GM23338 (cell line): ENCODE results near the gene NANOS2.

Experiments used
- CREB1 ChIP-seq: fragments of 250-450 bp; sonication (Bioruptor Pico); IDR thresholded peaks from 2 replicates; pipeline ENCODE4 v1.5.0; 2020; ENCODE audit warnings: low read depth, mild to moderate bottlenecking, moderate library complexity
- CTCF ChIP-seq, 2 experiments: fragments of 200-600 bp in 1 of 2; sonication (generic) in 1 of 2; conservative IDR thresholded peaks; 2 replicates each; pipeline versions ENCODE4 v1.5.1 to v1.6.1; 2016 to 2017; ENCODE audit warnings: antibody characterized with exemption in 2 of 2, low read depth in 2 of 2, mild to moderate bottlenecking in 2 of 2, moderate library complexity in 1 of 2
- ETS1 ChIP-seq: IDR thresholded peaks from 2 replicates; pipeline ENCODE4 v1.6.1; 2016; ENCODE audit warnings: antibody characterized with exemption
- EZH2 ChIP-seq: fragments of 200-600 bp; sonication (generic); IDR thresholded peaks from one replicate; pipeline ENCODE4 v1.8.0; 2017; ENCODE audit warnings: antibody characterized with exemption, mild to moderate bottlenecking, low read depth; ENCODE audit not compliant: unreplicated experiment
- EZH2phosphoT487 ChIP-seq: fragments of 200-600 bp; sonication (generic); IDR thresholded peaks from one replicate; pipeline ENCODE4 v1.8.1; 2018; ENCODE audit warnings: antibody characterized with exemption; ENCODE audit not compliant: unreplicated experiment
- JUNB ChIP-seq: IDR thresholded peaks from one replicate; pipeline ENCODE4 v1.6.1; 2016; ENCODE audit warnings: antibody characterized with exemption; ENCODE audit not compliant: unreplicated experiment
- NANOG ChIP-seq: IDR thresholded peaks from 2 replicates; pipeline ENCODE4 v1.6.1; 2016; ENCODE audit warnings: antibody characterized with exemption, borderline replicate concordance
- POLR2AphosphoS5 ChIP-seq: IDR thresholded peaks from 2 replicates; pipeline ENCODE4 v1.6.1; 2016; ENCODE audit warnings: antibody characterized with exemption, low read depth
- REST ChIP-seq: IDR thresholded peaks from one replicate; pipeline ENCODE4 v1.6.1; 2018; ENCODE audit warnings: antibody characterized with exemption; ENCODE audit not compliant: unreplicated experiment
- STAT1 ChIP-seq: IDR thresholded peaks from one replicate; pipeline ENCODE4 v1.6.1; 2016; ENCODE audit warnings: antibody characterized with exemption; ENCODE audit not compliant: unreplicated experiment
- ZNF462 ChIP-seq: fragments of 250-450 bp; sonication (Bioruptor Pico); IDR thresholded peaks from 2 replicates; pipeline ENCODE4 v1.5.0; 2020; ENCODE audit warnings: mild to moderate bottlenecking, moderate library complexity

GRCh38 chr19:45913874-45914830, at the start of gene NANOS2:
- TF ChIP-seq CTCF (conservative IDR thresholded peaks at IDR 0.05; ENCODE audit: low read depth in 2 of 2) (peak; percentile 71 to 94), REST (no peak), EZH2phosphoT487 (no peak), EZH2 (no peak), POLR2AphosphoS5 (no peak), CREB1 (0 out of 2 replicates have a peak, but pooled peaks have one; percentile 12), STAT1 (no peak), ETS1 (no peak), ZNF462 (CRISPR knock-in tag) (no peak), NANOG (no peak), JUNB (no peak)
